HG03439 (cell line): ENCODE results near the gene IL3.

Experiments
- ATAC-seq: cut with Tn5 transposase; IDR thresholded peaks from one replicate; pipeline ENCODE4 v1.9.1; 2021; ENCODE audit warnings: mild to moderate bottlenecking, moderate library complexity; ENCODE audit not compliant: unreplicated experiment

The IL3 gene

DNA sequence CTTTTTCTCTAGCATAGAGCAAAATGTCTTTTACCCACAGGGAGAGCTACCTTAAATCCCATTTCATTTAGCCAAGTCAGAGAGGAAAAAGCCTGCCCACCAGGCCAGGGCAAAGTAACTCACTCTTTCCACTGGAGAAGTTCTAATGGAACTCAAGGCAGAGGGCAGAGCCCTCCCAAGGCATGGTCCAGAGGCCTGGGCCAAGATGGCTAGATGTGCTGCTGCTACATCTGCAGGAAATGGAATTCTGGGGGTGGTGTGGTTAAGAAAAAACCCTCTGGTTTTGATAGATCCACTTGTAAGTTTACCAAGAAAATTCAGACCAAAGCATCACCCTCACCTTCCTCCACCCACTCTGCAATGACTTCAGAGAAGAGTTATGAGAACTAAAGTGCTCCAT is 50.5 kb downstream of the IL3 start:
- ATAC-seq, result no peak

DNA sequence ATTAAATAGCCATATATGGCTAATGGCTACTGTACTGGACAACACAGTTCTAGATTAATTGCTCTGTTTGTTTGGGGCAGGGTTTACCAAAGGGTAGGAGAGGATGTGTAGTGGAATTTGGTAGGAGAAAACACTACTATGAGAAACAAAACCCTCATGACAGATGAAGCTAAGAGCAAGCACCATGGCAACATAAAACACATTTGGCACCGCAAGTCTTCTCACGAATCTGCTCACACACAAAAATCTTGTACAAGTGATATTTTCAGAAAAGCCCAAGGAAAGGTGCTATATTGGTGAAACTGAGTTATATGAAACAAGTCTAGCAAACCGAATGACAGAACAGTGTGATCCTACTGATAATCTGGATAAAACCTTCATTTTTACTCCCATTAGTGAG is 51.7 kb downstream of the IL3 start:
- no peak for ATAC-seq
